ENCODE results near the gene KIF5B.
"Not testable (repeated sequence)": the region's sequence is repeated elsewhere in the genome, so short reads cannot be mapped to it uniquely, and the experiment has no call there.

Gene KIF5B

GRCh38 chr10:32004161-32004591, 52.0 kb downstream of the KIF5B start:
- DNase-seq, result no peak

- DNase-seq, result no peak
These were observed 53.7 kb downstream of the KIF5B start for GRCh38 chr10:32002531-32002930.

- DNase-seq, result no peak
These were observed 55.3 kb downstream of the KIF5B start for GRCh38 chr10:32000937-32001336.

GRCh38 chr10:31999836-32000235, 56.4 kb downstream of the KIF5B start:
- no peak for DNase-seq

GRCh38 chr10:31999070-31999660, 57.1 kb downstream of the KIF5B start:
- no peak for DNase-seq

GRCh38 chr10:31994926-31995325, 61.3 kb downstream of the KIF5B start:
- no peak for DNase-seq

GRCh38 chr10:31990937-31991336, 65.3 kb downstream of the KIF5B start:
- no peak for DNase-seq

- not testable (repeated sequence) for DNase-seq
These were observed 68.4 kb downstream of the KIF5B start for GRCh38 chr10:31987786-31988185.

- no peak for DNase-seq
These were observed 74.1 kb downstream of the KIF5B start for GRCh38 chr10:31982111-31982510.

- no peak for DNase-seq
These were observed 75.8 kb downstream of the KIF5B start for GRCh38 chr10:31980471-31980870.

- not testable (repeated sequence) for DNase-seq
These were observed 77.2 kb downstream of the KIF5B start for GRCh38 chr10:31979071-31979470.

- DNase-seq, result no peak
These were observed 78.1 kb downstream of the KIF5B start for GRCh38 chr10:31978156-31978483.

GRCh38 chr10:31977440-31978155, 78.6 kb downstream of the KIF5B start:
- no peak for DNase-seq

GRCh38 chr10:31975157-31975765, 81.0 kb downstream of the KIF5B start:
- DNase-seq, result no peak

GRCh38 chr10:31974434-31975124, 81.6 kb downstream of the KIF5B start:
- no peak for DNase-seq

- DNase-seq, result no peak
These were observed 83.6 kb downstream of the KIF5B start for GRCh38 chr10:31972519-31973041.

GRCh38 chr10:31969847-31970246, 86.4 kb downstream of the KIF5B start:
- DNase-seq, result not testable (repeated sequence)

GRCh38 chr10:31963589-31963980, 92.6 kb downstream of the KIF5B start:
- no peak for DNase-seq

GRCh38 chr10:31962826-31963588, 93.2 kb downstream of the KIF5B start:
- DNase-seq, result no peak

- DNase-seq, result no peak
These were observed 94.7 kb downstream of the KIF5B start for GRCh38 chr10:31961277-31962074.

- DNase-seq, result no peak
These were observed 96.6 kb downstream of the KIF5B start for GRCh38 chr10:31959461-31960173.

Data from NCI-H187 (cell line).